ENCODE results near the gene RAP2B.

DNA sequence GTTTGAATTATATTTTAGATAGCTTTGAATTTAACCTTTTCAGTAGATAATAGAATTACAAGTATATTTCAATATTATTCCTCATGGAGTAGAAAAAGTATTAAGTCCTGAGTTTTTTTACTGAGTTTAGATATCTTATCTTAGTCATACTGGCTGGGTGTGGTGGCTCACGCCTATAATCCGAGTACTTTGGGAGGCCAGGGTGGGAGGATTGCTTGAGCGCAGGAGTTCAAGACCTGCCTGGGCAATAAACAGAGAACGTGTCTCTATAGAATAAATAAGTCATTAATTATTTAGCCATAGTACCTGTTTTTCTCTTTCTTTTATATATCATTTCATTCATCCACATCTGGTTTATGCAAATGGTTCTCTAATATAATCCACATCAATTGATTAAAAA lies 9.9 kb downstream of the RAP2B start:
- TF ChIP-seq CTCF (IDR thresholded peaks at IDR 0.05) (no peak), POLR2A (IDR thresholded peaks at IDR 0.05) (no peak)
